ENCODE measurements around the gene NLRP6. TPM values are rescaled to one million over a fixed set of nuclear protein-coding genes. Genes with fewer than 3 reads are reported as not detected.
"Not testable (repeated sequence)": the region's sequence is repeated elsewhere in the genome, so short reads cannot be mapped to it uniquely, and the experiment has no call there.

The NLRP6 gene
- total RNA-seq, 2 donors from 2014 or later = 0.19 to 0.20 TPM

DNA sequence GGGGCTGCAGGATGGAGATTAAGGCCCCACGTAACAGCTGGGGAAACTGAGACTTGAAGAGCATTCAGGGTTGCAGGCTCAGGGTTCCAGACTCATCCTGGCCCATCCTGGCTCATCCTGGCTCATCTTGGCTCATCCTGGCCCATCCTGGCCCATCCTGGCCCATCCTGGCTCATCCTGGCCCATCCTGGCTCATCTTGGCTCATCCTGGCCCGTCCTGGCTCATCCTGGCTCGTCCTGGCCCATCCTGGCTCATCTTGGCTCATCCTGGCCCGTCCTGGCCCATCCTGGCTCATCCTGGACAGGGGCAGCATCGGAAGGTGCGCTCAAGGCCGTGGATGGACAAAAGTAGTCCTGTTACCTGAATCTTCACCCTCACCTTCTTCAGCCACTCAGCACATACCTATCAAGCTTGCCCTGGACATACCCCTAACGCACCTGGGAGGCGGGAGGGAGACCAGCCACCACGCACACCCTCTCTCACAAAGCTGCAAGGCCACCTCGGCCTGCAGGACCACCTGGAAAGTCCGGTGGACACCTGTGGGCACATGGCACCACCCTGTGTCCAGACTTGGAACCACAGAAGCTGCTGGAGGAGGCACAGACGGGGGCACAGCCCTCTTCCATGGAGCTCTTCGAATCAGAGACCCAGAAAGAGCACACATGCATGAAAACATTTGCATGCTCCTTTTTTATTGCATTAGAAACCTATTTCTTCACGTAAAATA lies 20.3 kb upstream of the NLRP6 start:
- H3K9me3 ChIP-seq = no peaks in the 10 kb centered on the region
- no peak overlapping the region for H3K27ac ChIP-seq
- TF ChIP-seq, protein P1, sequence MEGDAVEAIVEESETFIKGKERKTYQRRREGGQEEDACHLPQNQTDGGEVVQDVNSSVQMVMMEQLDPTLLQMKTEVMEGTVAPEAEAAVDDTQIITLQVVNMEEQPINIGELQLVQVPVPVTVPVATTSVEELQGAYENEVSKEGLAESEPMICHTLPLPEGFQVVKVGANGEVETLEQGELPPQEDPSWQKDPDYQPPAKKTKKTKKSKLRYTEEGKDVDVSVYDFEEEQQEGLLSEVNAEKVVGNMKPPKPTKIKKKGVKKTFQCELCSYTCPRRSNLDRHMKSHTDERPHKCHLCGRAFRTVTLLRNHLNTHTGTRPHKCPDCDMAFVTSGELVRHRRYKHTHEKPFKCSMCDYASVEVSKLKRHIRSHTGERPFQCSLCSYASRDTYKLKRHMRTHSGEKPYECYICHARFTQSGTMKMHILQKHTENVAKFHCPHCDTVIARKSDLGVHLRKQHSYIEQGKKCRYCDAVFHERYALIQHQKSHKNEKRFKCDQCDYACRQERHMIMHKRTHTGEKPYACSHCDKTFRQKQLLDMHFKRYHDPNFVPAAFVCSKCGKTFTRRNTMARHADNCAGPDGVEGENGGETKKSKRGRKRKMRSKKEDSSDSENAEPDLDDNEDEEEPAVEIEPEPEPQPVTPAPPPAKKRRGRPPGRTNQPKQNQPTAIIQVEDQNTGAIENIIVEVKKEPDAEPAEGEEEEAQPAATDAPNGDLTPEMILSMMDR (IDR thresholded peaks at IDR 0.05) = peak in 1 of 2 donors; percentile 27
- H3K27me3 ChIP-seq = no peaks in the 10 kb centered on the region
- H3K36me3 ChIP-seq = peaks cover 5% of the 10 kb centered on the region
- H3K4me3 ChIP-seq = no peak overlapping the region
- no peak for DNase-seq (ENCODE audit: low spot score)
- H3K4me1 ChIP-seq = no peaks in the 10 kb centered on the region

DNA sequence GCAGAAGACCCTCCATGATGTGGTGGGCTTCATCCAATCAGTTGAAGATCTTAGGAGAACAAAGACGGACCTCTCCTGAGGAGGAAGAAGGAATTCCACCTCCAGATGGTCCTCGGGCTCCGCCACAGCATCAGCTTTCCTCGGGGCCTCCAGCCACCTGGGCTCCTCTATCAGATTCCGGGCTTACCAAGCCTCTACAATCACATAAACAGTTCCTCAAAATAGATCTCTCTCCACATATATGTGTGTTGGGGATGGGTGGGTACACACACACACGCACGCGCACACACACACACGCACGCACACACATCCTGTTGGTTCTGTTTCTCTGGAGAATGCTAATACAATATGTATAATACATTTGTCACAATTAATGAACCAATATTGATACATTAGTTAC lies 18.8 kb upstream of the NLRP6 start:
- TF ChIP-seq, protein P1 (IDR thresholded peaks at IDR 0.05) = no peak
- H3K27me3 ChIP-seq = no peaks in the 10 kb centered on the region
- no peak overlapping the region for H3K4me3 ChIP-seq
- H3K9me3 ChIP-seq = no peaks in the 10 kb centered on the region
- no peak overlapping the region for H3K27ac ChIP-seq
- H3K4me1 ChIP-seq = no peaks in the 10 kb centered on the region
- no peaks in the 10 kb centered on the region for H3K36me3 ChIP-seq
- DNase-seq (ENCODE audit: low spot score) = no peak

GRCh38 chr11:261624-262023 lies 16.6 kb upstream of the NLRP6 start:
- Histone ChIP-seq H3K4me1 (no peaks in the 10 kb centered on the region), H3K4me3 (no peak overlapping the region), H3K9me3 (peaks cover 0 to 13% of the 10 kb centered on the region in 2 donors), H3K27ac (no peak overlapping the region), H3K27me3 (no peaks in the 10 kb centered on the region), H3K36me3 (no peaks in the 10 kb centered on the region)
- TF ChIP-seq, protein P1 (IDR thresholded peaks at IDR 0.05) = no peak
- no peak for DNase-seq (ENCODE audit: low spot score)

GRCh38 chr11:266676-267439 lies 11.3 kb upstream of the NLRP6 start:
- no peaks in the 10 kb centered on the region for H3K36me3 ChIP-seq
- DNase-seq (ENCODE audit: low spot score) = no peak
- no peaks in the 10 kb centered on the region for H3K4me1 ChIP-seq
- no peak overlapping the region for H3K27ac ChIP-seq
- TF ChIP-seq, protein P1 (IDR thresholded peaks at IDR 0.05) = no peak
- no peaks in the 10 kb centered on the region for H3K27me3 ChIP-seq
- H3K4me3 ChIP-seq = no peak overlapping the region
- H3K9me3 ChIP-seq = peaks cover 0 to 13% of the 10 kb centered on the region in 2 donors

DNA sequence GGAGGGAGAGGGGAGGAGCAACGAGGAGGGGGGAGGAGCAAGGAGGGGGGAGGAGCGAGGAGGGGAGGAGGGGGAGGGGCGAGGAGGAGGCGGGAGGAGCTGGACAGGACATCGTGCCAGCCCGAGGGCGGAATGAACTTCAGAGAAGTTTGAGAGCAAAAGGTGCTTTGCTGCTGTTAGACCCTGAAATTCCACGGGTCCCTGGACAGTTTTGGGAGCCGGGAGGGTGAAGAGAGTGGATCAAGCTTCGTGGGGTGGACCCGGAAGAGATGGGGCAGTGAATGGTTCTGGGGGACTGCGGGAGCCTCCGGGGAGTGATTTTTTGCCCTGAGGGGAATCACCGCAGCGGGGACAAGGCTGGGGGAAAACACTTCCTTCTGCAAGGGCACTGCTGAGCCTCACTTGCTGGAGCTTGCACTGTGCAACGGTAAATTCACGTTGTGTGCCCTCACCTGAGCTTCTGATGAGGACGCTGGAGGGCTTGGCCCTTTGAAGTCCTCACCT lies 10.7 kb upstream of the NLRP6 start:
- Histone ChIP-seq H3K27ac (peak overlapping the region; percentile 48 to 53), H3K4me3 (peak overlapping the region in 1 of 2 donors; percentile 31), H3K4me1 (no peaks in the 10 kb centered on the region), H3K9me3 (peaks cover 0 to 13% of the 10 kb centered on the region in 2 donors), H3K27me3 (no peaks in the 10 kb centered on the region), H3K36me3 (no peaks in the 10 kb centered on the region)
- TF ChIP-seq, protein P1 (IDR thresholded peaks at IDR 0.05) = no peak
- no peak for DNase-seq (ENCODE audit: low spot score)

DNA sequence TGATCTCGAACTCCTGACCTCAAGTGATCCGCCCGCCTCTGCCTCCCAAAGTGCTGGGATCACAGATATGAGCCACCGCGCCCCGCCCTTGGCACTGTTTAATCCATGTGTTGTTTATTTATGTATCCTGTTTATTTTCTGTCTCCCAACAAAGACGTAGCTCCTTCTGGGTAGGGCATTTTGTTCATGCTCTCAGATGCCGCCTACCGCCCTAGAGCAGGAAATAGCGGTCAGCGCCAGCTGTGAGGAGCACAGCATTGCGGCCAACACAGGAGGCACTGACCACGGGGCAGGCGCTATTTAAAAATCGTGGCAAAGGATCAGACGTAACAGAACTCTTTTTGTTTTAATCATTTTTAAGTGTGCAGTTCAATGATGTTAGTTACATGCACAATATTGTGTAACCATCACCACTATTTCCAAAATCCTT lies 9.5 kb upstream of the NLRP6 start:
- Histone ChIP-seq H3K9me3 (peaks cover 0 to 13% of the 10 kb centered on the region in 2 donors), H3K27ac (peak overlapping the region; percentile 48 to 53), H3K4me3 (peak overlapping the region in 1 of 2 donors; percentile 31)
- DNase-seq (ENCODE audit: low spot score) = peak; percentile 71
- not testable (repeated sequence) for H3K27me3 ChIP-seq, H3K4me1 ChIP-seq, H3K36me3 ChIP-seq
